A673 (cell line): Measurements from ENCODE around the gene RAP2C.

ENCODE experiments used
- EZH2 ChIP-seq: fragments of 200-600 bp; sonication (generic); IDR thresholded peaks from 2 replicates; pipeline ENCODE4 v1.6.1; 2017; ENCODE audit warnings: borderline replicate concordance, low read depth, mild to moderate bottlenecking, mixed read lengths, antibody characterized with exemption, low read length; ENCODE audit not compliant: poor library complexity, severe bottlenecking
- TF ChIP-seq, protein P1 (sequence below): fragments of 300-800, 200-600 bp; sonication (generic); conservative IDR thresholded peaks from 2 replicates; pipeline ENCODE4 v1.5.1; 2017; ENCODE audit warnings: low read depth, mild to moderate bottlenecking, antibody characterized with exemption, low read length, moderate library complexity, mixed read lengths

DNA sequence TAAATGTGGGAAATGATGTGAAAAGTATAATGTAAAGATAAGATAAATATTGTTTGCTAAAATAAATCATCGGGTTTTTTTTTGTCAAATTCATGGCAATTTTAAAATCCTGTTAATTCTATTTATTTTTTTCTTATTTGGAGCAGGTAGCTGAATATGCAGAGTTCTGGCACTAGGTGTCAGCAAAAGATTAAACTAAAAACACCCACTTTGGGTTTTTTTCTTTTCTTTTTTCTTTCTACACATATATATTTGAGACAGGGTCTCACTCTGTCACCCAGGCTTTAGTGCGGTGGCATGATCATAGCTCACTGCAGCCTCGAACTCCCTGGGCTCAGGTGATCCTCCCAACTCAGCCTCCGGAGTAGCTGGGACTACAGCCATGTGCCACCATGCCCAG is 6.9 kb upstream of the RAP2C start:
- TF ChIP-seq, protein P1, sequence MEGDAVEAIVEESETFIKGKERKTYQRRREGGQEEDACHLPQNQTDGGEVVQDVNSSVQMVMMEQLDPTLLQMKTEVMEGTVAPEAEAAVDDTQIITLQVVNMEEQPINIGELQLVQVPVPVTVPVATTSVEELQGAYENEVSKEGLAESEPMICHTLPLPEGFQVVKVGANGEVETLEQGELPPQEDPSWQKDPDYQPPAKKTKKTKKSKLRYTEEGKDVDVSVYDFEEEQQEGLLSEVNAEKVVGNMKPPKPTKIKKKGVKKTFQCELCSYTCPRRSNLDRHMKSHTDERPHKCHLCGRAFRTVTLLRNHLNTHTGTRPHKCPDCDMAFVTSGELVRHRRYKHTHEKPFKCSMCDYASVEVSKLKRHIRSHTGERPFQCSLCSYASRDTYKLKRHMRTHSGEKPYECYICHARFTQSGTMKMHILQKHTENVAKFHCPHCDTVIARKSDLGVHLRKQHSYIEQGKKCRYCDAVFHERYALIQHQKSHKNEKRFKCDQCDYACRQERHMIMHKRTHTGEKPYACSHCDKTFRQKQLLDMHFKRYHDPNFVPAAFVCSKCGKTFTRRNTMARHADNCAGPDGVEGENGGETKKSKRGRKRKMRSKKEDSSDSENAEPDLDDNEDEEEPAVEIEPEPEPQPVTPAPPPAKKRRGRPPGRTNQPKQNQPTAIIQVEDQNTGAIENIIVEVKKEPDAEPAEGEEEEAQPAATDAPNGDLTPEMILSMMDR: peak; percentile 59
- TF ChIP-seq EZH2: no peak
